ENCODE results near the gene INAFM2.

Gene INAFM2

GRCh38 chr15:40289140-40289775 is 34.2 kb upstream of the INAFM2 start:
- DNase-seq = no peak

GRCh38 chr15:40290545-40290917 is 33.0 kb upstream of the INAFM2 start:
- DNase-seq = no peak

GRCh38 chr15:40290918-40291574 is 32.4 kb upstream of the INAFM2 start:
- DNase-seq = no peak

GRCh38 chr15:40292246-40292645 is 31.2 kb upstream of the INAFM2 start:
- DNase-seq = no peak

GRCh38 chr15:40293006-40293405 is 30.5 kb upstream of the INAFM2 start:
- DNase-seq = no peak

- DNase-seq = no peak
Observed at GRCh38 chr15:40293905-40294895, 29.3 kb upstream of the INAFM2 start.

GRCh38 chr15:40295297-40295696 is 28.2 kb upstream of the INAFM2 start:
- no peak for DNase-seq

- DNase-seq = no peak
Observed at GRCh38 chr15:40295877-40296560, 27.5 kb upstream of the INAFM2 start.

- DNase-seq = no peak
Observed at GRCh38 chr15:40296561-40297230, 26.8 kb upstream of the INAFM2 start.

- no peak for DNase-seq
Observed at GRCh38 chr15:40297356-40297755, 26.1 kb upstream of the INAFM2 start.

- DNase-seq = no peak
Observed at GRCh38 chr15:40298216-40298935, 25.1 kb upstream of the INAFM2 start.

GRCh38 chr15:40300367-40300766 is 23.1 kb upstream of the INAFM2 start:
- DNase-seq = no peak

GRCh38 chr15:40300771-40301170 is 22.7 kb upstream of the INAFM2 start:
- DNase-seq = no peak

GRCh38 chr15:40301467-40302179 is 21.9 kb upstream of the INAFM2 start:
- no peak for DNase-seq

GRCh38 chr15:40302288-40302886 is 21.1 kb upstream of the INAFM2 start:
- DNase-seq = no peak

GRCh38 chr15:40302981-40303380 is 20.5 kb upstream of the INAFM2 start:
- no peak for DNase-seq

- no peak for DNase-seq
Observed at GRCh38 chr15:40303576-40303975, 19.9 kb upstream of the INAFM2 start.

- no peak for DNase-seq
Observed at GRCh38 chr15:40305281-40305680, 18.2 kb upstream of the INAFM2 start.

GRCh38 chr15:40306371-40306770 is 17.1 kb upstream of the INAFM2 start:
- DNase-seq = peak in 1 of 2 donors; percentile 14

GRCh38 chr15:40306908-40307307 is 16.6 kb upstream of the INAFM2 start:
- DNase-seq = no peak
